Mucosa of stomach (tissue), 1 donor: Measurements from ENCODE around the gene ABCB4.
"Not testable (repeated sequence)": the region's sequence is repeated elsewhere in the genome, so short reads cannot be mapped to it uniquely, and the experiment has no call there.

Source experiments
- H3K27me3 ChIP-seq: one replicate; pipeline ENCODE4 v1.7.0; 2013; ENCODE audit warnings: mild to moderate bottlenecking, low read length; ENCODE audit not compliant: control insufficient read depth, insufficient read depth
- H3K36me3 ChIP-seq: one replicate; pipeline ENCODE4 v1.7.0; 2013; ENCODE audit warnings: low read length; ENCODE audit not compliant: control insufficient read depth, insufficient read depth
- H3K4me1 ChIP-seq: one replicate; pipeline ENCODE4 v1.7.0; 2013; ENCODE audit warnings: mild to moderate bottlenecking, low read length; ENCODE audit not compliant: control insufficient read depth, insufficient read depth
- H3K4me3 ChIP-seq: one replicate; pipeline ENCODE4 v1.7.0; 2013; ENCODE audit warnings: low read length
- H3K9ac ChIP-seq: one replicate; pipeline ENCODE4 v1.7.0; 2013; ENCODE audit warnings: mild to moderate bottlenecking, low read length, moderate library complexity
- H3K9me3 ChIP-seq: one replicate; pipeline ENCODE4 v1.7.0; 2013; ENCODE audit warnings: mild to moderate bottlenecking, low read length, moderate library complexity; ENCODE audit not compliant: control insufficient read depth
- donor health status: Pancreatic carcinoma.

ABCB4 gene

GRCh38 chr7:87473192-87473591 lies 2.3 kb downstream of the ABCB4 start:
- H3K9ac ChIP-seq: no peak overlapping the region
- H3K4me1 ChIP-seq: no peaks in the 10 kb centered on the region
- no peak overlapping the region for H3K4me3 ChIP-seq
- H3K9me3 ChIP-seq: no peaks in the 10 kb centered on the region
- no peaks in the 10 kb centered on the region for H3K36me3 ChIP-seq
- H3K27me3 ChIP-seq: peaks cover 10% of the 10 kb centered on the region

- H3K9me3 ChIP-seq: no peaks in the 10 kb centered on the region
- no peak overlapping the region for H3K4me3 ChIP-seq
- peaks cover 10% of the 10 kb centered on the region for H3K27me3 ChIP-seq
- H3K36me3 ChIP-seq: no peaks in the 10 kb centered on the region
- no peak overlapping the region for H3K9ac ChIP-seq
- H3K4me1 ChIP-seq: no peaks in the 10 kb centered on the region
Observed at GRCh38 chr7:87471473-87471872, 4.0 kb downstream of the ABCB4 start.

- not testable (repeated sequence) for H3K9ac ChIP-seq, H3K27me3 ChIP-seq, H3K36me3 ChIP-seq, H3K9me3 ChIP-seq, H3K4me1 ChIP-seq, H3K4me3 ChIP-seq
Observed at GRCh38 chr7:87469204-87469603, 6.3 kb downstream of the ABCB4 start.

GRCh38 chr7:87465534-87465880 lies 10.0 kb downstream of the ABCB4 start:
- not testable (repeated sequence) for H3K4me1 ChIP-seq, H3K36me3 ChIP-seq, H3K9me3 ChIP-seq, H3K27me3 ChIP-seq, H3K9ac ChIP-seq, H3K4me3 ChIP-seq

GRCh38 chr7:87464830-87465533 lies 10.5 kb downstream of the ABCB4 start:
- not testable (repeated sequence) for H3K9ac ChIP-seq, H3K4me1 ChIP-seq, H3K9me3 ChIP-seq, H3K27me3 ChIP-seq, H3K36me3 ChIP-seq
- peak overlapping the region; percentile 56 for H3K4me3 ChIP-seq

- Histone ChIP-seq H3K4me3 (no peak overlapping the region), H3K4me1 (no peaks in the 10 kb centered on the region), H3K9me3 (no peaks in the 10 kb centered on the region), H3K36me3 (no peaks in the 10 kb centered on the region), H3K27me3 (no peaks in the 10 kb centered on the region), H3K9ac (no peak overlapping the region)
Observed at GRCh38 chr7:87463982-87464381, 11.5 kb downstream of the ABCB4 start.

GRCh38 chr7:87460444-87460843 lies 15.0 kb downstream of the ABCB4 start:
- not testable (repeated sequence) for H3K27me3 ChIP-seq, H3K36me3 ChIP-seq, H3K4me1 ChIP-seq, H3K4me3 ChIP-seq, H3K9ac ChIP-seq, H3K9me3 ChIP-seq

GRCh38 chr7:87459941-87460340 lies 15.5 kb downstream of the ABCB4 start:
- H3K4me1 ChIP-seq: no peaks in the 10 kb centered on the region
- H3K4me3 ChIP-seq: no peak overlapping the region
- no peaks in the 10 kb centered on the region for H3K36me3 ChIP-seq
- H3K9ac ChIP-seq: no peak overlapping the region
- H3K27me3 ChIP-seq: no peaks in the 10 kb centered on the region
- no peaks in the 10 kb centered on the region for H3K9me3 ChIP-seq

GRCh38 chr7:87458148-87458547 lies 17.3 kb downstream of the ABCB4 start:
- H3K4me3 ChIP-seq: no peak overlapping the region
- no peaks in the 10 kb centered on the region for H3K36me3 ChIP-seq
- no peaks in the 10 kb centered on the region for H3K27me3 ChIP-seq
- no peak overlapping the region for H3K9ac ChIP-seq
- H3K9me3 ChIP-seq: no peaks in the 10 kb centered on the region
- H3K4me1 ChIP-seq: no peaks in the 10 kb centered on the region

- no peaks in the 10 kb centered on the region for H3K36me3 ChIP-seq
- H3K4me1 ChIP-seq: no peaks in the 10 kb centered on the region
- H3K4me3 ChIP-seq: no peak overlapping the region
Observed at GRCh38 chr7:87456247-87456646, 19.2 kb downstream of the ABCB4 start.

GRCh38 chr7:87452279-87452678 lies 23.2 kb downstream of the ABCB4 start:
- no peaks in the 10 kb centered on the region for H3K27me3 ChIP-seq
- no peaks in the 10 kb centered on the region for H3K36me3 ChIP-seq
- H3K4me3 ChIP-seq: no peak overlapping the region
- H3K4me1 ChIP-seq: no peaks in the 10 kb centered on the region
- no peaks in the 10 kb centered on the region for H3K9me3 ChIP-seq
- H3K9ac ChIP-seq: no peak overlapping the region

More at GRCh38 chr7:87456247-87456646, 19.2 kb downstream of the ABCB4 start:
- H3K27me3 ChIP-seq: no peaks in the 10 kb centered on the region
- H3K9me3 ChIP-seq: no peaks in the 10 kb centered on the region
- H3K9ac ChIP-seq: no peak overlapping the region

- H3K9ac ChIP-seq: no peak overlapping the region
Observed at GRCh38 chr7:87451187-87451586, 24.3 kb downstream of the ABCB4 start.

GRCh38 chr7:87450706-87451105 lies 24.8 kb downstream of the ABCB4 start:
- Histone ChIP-seq H3K4me3 (no peak overlapping the region), H3K9me3 (no peaks in the 10 kb centered on the region), H3K9ac (no peak overlapping the region), H3K36me3 (no peaks in the 10 kb centered on the region), H3K27me3 (no peaks in the 10 kb centered on the region), H3K4me1 (no peaks in the 10 kb centered on the region)

More at GRCh38 chr7:87451187-87451586, 24.3 kb downstream of the ABCB4 start:
- H3K4me1 ChIP-seq: no peaks in the 10 kb centered on the region
- H3K27me3 ChIP-seq: no peaks in the 10 kb centered on the region
- H3K4me3 ChIP-seq: no peak overlapping the region
- H3K9me3 ChIP-seq: no peaks in the 10 kb centered on the region
- no peaks in the 10 kb centered on the region for H3K36me3 ChIP-seq
